HG03139 (cell line): ENCODE results near the gene KRTCAP3.
A peak's percentile ranks its signal among the peaks of the same experiment; 100 is the strongest.
"Not testable (repeated sequence)": the region's sequence is repeated elsewhere in the genome, so short reads cannot be mapped to it uniquely, and the experiment has no call there.

ENCODE experiments used
- ATAC-seq: cut with Tn5 transposase; IDR thresholded peaks from one replicate; pipeline ENCODE4 v1.9.1; 2021; ENCODE audit not compliant: unreplicated experiment

KRTCAP3 gene, protein sequence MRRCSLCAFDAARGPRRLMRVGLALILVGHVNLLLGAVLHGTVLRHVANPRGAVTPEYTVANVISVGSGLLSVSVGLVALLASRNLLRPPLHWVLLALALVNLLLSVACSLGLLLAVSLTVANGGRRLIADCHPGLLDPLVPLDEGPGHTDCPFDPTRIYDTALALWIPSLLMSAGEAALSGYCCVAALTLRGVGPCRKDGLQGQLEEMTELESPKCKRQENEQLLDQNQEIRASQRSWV

DNA sequence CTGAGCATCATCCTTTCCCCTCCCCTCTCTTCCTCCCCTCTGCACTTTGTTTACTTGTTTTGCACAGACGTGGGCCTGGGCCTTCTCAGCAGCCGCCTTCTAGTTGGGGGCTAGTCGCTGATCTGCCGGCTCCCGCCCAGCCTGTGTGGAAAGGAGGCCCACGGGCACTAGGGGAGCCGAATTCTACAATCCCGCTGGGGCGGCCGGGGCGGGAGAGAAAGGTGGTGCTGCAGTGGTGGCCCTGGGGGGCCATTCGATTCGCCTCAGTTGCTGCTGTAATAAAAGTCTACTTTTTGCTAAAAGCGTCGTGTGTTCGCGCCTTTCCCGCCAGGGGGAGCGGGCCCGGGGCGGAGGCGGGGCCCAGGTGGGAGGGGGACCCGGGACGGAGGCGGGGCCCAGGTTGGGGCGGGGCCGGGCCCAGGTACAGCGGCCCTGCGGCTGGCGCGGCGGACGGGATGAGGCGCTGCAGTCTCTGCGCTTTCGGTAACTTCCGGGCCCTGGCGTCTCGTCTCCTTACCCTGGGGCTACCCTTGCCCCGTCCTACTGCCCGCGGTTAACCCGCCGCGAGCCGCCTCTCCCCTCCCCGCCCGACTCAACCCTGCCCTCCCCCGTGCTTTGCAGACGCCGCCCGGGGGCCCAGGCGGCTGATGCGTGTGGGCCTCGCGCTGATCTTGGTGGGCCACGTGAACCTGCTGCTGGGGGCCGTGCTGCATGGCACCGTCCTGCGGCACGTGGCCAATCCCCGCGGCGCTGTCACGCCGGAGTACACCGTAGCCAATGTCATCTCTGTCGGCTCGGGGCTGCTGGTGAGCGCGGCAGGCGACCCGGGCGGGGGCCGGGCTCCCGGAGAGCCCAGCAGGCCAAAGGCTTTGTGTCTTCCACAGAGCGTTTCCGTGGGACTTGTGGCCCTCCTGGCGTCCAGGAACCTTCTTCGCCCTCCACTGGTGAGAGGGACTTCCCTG lies at the start of gene KRTCAP3:
TSS of gene KRTCAP3 (plus strand) at position 424 of the 962 bp plus-strand sequence. CDS start at position 456, 32 bp downstream.
- ATAC-seq = no peak

DNA sequence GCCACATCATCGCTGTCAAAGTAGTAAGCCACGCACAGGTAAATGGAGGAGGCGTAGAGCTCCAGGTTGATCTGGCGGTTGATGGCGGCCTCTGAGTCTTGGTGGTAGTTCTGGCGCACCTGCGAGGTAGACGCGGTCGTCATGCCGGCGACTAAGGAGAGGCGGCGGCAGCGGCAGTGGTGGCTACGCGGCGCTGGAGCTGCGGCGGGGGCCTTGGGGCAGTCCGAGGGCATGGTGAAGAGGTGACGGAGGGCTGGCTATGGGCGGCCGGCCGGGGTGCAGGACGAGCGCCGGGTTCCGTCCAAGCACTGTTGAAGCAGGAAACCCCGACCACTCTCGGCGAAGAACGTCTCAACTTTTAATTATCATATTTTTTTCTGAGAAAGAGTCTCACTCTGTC lies 49.0 kb upstream of the KRTCAP3 start:
- ATAC-seq = no peak

DNA sequence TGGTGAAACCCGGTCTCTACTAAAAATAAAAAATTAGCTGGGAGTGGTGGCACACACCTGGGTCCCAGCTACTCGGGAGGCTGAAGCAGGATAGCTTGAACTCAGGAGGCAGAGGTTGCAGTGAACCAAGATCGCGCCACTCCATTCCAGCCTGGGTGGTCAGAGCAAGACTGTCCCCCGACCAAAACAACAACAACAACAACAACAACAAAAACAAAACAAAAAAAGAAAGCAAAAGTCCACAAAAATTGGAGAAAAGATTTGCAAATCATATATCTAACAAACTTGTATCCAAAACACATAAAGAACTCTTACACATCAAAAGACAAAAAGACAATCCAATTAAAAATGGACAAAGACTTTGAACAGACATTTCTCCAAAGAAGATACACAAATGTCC lies 43.2 kb upstream of the KRTCAP3 start:
- no peak for ATAC-seq

DNA sequence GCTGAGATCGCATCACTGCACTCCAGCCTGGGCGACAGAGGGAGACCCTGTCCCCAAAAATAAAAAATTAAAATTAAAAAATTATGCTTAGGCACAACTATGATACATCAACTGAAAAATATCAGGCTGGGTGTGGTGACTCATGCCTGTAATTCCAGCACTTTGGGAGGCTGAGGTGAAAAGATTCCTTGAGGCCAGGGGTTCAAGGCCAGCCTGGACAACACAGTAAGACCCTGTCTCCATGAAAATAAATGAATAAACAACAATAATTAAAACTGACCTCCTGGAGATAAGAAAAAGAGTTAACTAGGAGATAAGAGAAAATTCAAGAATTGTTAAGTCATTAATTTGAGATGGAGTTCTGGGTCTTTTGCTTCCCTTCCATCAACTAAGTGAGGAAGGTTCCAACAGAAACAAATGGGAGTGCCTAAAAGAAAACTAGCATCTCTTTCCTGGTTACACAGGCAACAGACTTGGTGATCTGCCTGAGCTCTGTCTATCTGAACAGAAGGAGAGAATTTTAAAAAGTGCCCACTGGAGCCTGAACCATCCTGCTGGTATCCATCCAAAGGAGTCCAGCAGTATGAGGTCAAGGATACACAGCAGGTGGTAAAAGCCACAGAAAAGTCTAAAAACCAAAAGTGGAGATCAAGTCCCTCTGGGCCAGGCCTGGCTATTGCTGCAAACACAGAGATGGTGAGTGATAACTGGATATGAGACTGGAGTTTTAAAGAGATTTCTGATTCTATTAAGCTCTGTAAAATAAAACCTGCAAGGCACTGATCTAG lies 41.6 kb upstream of the KRTCAP3 start:
- no peak for ATAC-seq

DNA sequence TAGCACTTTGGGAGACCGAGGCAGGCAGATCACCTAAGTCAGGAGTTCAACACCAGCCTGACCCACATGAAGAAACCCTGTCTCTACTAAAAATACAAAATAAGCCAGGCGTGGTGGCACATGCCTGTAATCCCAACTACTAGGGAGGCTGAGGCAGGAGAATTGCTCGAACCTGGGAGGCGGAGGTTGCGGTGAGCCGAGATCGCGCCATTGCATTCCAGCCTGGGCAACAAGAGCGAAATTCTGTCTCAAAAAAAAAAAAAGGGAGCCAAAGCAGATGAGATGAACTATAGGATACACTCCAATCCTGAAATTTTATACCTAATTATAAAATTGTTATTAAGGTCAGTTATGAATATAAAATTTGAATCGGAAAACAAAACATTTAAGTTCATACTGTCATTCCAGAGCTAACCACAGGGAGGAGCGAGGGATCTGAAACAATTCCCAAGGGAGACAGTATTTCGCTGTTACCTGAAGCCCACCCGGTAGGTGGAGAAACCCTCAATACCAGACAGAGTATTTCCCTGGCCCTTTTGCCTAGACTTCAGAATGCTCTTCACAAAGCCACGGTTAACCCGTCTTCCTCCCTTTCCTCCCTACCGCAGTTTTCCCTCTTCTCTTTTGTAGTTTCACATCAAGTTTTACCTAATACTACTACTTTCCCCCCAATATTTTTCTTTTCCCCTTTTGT lies 34.2 kb upstream of the KRTCAP3 start:
- ATAC-seq = no peak

DNA sequence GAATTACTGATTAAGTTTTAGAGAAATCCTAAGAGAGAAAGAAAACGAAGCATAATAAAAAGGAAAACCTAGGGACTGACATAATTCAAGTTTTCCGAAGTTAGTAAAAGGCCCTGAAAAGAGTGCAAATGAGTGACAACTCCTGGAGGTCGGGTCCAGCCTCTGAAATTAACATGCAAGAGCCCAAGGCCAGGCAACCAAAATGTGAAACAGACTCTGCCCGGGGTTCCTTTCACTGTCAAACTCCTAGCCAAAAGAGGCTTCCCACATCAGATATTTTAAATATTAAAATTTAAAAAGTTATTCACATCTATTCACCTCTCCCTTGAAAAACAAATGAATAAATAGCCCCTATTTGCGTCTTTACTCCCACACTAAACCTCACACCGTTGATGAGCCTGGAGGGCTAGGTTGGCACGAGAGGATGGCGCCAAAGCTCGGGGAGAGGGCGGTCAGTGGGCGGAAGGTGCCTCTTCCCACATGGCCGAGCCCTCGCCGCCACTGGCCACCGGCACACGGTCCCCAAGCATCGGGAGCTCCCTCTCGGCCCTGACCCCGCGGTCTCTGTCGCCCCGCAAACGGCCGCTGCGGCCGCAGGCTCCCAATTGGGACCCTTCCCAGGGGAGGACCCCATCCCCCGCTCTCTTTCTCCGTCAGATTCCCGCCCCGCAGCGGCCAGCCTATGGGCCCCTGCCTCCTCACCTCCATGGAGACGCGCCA lies 33.4 kb upstream of the KRTCAP3 start:
- ATAC-seq = peak; percentile 30

DNA sequence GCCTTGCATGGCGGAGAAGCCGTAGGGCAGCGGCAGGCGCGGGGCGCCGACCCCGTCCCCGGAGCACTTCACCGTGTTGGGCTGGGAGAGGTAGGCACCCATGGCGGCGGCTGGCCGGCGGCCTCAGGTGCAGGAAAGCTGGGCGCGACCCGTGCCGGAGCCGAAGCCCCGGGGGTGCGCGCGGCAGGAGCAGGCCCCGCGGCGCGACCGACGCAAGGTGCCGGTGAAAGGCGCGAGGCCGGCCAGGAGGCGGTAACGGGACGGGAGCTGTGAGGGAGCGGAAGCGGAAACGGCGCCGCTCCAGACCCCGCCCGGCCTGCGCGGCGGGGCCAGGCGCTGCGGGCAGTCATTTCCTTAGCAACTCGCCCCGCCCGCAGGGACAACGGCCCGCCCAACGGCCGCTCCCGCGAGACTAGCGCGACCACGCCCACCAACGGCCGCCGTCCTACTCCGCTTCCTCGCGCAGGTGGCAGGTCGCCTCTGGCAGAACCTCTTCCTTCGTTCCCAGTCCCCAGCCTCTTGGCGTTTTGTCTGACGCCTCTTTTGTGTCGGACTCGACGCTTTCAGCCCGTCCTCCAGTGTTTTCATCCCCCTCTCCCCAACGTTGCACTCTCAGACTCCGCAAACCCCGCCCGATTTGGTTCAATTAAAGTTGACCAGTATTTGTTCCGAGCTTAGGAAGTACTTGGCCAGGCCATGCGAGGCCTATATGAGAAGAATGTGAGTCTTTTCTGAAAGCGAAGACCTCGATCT lies 32.7 kb upstream of the KRTCAP3 start, which contains the start of gene PPM1G:
TSS of gene PPM1G (minus strand) at position 271 of the 753 bp plus-strand sequence. CDS start at position 102, 169 bp downstream.
- ATAC-seq = peak; percentile 89

DNA sequence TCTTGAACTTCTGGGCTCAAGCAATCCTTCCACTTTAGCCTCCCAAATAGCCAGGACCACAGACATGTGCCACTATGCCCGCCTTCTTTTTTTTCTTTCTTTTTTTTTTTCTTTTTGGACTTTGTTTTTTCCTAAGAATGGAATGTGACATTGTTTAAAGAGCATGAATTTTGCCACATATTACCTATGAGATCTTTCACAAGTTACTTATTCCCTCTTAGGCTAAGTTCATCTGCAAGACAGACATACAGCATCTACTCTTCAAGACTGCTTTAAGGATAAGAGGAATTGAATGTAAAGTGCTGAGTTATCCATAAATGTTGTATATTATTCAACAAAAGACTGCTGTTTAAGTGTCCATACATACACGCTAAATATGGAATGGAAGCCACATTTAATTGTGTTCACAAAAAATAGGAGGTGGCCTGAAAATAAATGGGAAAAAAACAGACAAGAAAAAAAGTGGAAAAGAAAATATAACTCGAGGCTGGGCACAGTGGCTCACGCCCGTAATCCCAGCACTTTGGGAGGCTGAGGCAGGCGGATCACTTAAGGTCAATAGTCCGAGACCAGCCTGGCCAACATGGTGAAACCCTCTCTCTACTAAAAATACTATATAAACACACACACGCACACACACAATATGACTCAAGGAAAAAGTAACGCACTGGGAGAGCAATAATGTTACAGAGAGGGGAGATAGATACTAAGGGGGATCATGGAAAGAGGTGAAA lies 29.6 kb upstream of the KRTCAP3 start:
- no peak for ATAC-seq

DNA sequence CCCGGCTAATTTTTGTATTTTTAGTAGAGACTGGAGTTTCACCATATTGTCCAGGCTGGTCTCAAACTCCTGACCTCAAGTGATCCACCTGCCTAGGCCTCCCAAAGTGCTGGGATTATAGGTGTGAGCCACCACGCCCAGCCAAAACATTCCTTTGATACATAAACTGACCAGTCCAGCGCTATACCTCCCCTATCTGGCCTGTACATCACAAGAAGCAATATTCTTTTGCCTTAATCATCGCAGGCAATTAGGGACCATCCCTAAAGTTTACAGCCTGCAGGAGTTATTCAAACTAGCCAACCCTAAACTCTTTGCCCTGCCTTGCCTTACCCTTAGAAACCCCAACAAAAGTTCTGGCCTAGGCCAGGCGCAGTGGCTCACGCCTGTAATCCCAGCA lies 26.0 kb upstream of the KRTCAP3 start:
- no peak for ATAC-seq

DNA sequence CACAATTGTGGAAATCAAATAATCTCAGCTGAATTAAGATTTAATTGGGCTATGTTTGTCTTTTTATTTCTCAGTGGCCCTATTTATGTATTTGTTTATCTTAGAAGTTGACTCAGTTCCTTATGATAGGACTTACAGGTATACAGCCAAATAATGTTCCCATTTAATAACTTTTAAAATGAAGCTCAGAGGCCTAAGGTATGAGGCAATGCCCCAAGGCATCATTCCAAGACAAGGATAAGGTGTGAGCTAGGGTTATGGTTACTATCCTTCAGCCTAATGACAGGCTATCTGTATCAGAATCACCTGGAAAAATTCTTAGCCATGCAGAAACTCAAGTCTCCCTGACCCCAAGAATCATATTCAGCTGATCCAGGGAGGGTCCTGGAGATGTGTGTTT lies 21.2 kb upstream of the KRTCAP3 start:
- no peak for ATAC-seq

DNA sequence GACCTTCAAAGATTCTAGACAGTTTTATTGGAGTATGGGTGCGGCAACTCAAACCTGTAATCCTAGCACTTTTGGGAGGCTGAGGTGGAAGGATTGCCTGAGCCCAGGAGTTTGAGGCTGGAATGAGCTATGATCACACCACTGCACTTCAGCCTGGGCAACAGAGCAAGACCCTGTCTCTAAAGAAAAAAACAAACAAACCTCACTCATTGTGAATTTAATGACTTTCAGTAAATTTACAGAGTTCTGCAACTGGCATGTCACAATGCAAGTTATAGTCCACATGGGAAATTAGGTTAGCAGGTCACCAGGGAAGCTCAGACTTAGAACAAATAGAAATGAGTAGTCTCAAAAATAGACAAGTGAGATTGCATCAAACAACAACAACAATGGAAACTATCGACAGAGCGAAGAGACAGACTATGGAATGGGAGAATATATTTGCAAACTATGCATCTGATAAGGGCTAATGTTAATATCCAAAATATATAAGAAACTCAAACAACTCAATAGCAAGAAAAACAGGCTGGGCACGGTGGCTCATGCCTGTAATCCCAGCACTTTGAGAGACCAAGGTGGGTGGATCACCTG lies 20.4 kb upstream of the KRTCAP3 start:
- no peak for ATAC-seq

DNA sequence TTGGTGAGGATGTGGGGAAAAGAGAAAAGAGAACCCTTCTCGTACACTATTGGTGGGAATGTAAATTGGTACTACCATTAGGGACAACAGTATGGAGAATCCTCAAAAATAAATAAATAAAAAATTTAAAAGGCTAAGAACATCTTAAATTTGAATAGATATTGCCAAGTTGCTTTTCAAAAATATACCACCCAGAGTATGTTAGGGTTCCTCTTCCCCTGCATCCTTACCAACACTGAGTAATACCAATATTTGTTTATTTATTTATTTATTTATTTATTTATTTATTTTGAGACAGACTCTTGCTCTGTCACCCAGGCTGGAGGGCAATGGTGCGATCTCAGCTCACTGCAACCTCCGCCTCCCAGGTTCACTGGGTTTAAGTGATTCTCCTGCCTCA lies 19.2 kb upstream of the KRTCAP3 start:
- no peak for ATAC-seq

DNA sequence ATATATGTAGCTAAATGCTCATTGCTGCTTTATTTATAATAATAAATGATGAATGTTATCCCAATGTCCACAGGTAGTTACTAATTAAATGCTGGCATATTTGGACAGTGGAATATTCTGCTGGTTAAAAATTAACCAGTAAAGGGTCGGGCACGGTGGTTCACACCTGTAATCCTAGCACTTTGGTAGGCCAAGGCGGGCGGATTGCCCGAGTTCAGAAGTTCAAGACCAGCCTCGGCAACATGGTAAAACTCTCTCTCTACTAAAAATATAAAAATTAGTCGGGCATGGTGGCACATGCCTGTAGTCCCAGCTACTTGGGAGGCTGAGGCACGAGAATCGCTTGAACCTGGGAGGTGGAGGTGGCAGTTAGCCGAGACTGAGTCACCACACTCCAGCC lies 17.1 kb upstream of the KRTCAP3 start:
- not testable (repeated sequence) for ATAC-seq

DNA sequence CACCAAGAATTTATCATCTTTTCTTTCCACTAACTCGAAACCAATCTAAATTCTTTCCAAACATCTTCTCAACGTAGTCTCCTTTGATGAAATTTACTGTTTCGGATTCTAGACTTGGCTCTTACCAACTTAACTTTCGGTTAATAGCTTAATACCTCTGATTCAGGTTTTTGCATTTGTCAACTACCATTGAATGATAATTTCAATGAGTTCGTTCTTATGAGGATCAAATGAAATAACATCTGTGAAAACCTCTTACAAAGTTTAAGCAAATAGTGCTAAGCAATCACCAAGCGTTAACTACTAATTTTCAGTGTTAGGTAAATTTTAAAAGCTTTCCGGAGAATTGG lies 14.3 kb upstream of the KRTCAP3 start:
- no peak for ATAC-seq

DNA sequence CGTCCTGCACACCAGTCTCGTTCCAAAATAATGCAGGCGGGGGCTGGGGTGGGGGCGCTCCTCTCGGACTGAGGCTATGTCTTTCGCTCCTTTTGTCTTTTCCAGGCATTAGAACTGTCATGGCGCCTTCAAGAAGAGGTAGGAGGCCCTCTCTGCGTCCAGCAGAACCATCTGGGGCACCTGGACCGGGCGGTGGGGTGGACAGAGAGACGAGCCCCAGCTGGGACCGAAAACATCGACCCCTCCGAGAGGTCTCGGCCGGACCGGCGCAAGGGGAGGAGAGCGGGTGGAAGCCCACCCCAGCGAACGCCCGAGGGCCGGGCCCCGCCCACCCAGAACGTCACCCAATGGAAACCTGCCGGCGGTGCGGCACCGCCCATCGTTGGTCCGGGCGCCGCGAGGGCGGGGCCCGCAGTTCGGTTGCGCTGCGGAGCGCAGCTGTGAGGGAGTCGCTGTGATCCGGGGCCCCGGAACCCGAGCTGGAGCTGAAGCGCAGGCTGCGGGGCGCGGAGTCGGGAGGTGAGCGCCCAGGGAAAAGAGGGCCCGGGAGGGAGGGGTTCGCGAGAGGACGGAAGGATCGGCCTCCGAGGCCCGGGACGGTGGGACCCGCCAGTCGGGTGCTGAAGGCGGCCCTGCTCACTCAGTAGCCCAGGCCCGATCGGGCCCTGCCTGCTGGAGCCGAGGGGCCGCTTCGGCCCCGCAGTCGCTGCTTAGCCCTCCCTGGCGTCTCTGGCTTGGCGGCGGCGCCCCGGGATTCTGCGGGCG lies 13.8 kb upstream of the KRTCAP3 start, which contains the start of gene NRBP1:
TSS of gene NRBP1 (plus strand) at position 419 of the 765 bp plus-strand sequence. CDS start 4,643 bp downstream, outside the sequence.
- peak; percentile 77 for ATAC-seq

DNA sequence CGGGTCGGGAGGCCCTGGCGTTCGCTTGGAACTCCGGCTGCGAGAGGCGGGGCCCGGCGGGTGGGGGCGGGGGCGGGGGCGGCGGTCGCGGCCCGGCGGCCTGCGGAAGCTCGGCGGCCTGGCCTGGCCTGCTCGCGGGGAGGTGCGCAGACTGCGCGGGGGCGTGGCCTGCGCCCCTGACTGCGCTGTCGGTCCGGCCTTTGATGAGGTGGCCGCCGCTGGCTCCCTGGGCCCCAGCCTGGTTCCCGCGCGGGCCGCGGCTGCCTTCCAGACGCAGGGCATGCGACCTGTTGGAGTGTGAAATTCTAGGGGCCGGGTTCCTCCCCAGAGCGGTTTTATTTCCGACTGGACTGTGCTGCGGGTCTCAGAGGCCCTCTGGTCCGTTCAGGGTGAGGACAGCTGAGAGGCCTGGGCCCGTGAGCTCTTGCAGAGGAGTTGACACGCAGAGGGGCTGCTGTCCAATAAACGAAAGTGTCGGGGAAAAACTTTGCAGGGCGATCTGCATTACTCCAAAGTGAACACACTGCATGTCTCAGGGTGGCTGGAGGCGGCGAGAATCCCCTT lies 13.1 kb upstream of the KRTCAP3 start:
- ATAC-seq = peak; percentile 68

DNA sequence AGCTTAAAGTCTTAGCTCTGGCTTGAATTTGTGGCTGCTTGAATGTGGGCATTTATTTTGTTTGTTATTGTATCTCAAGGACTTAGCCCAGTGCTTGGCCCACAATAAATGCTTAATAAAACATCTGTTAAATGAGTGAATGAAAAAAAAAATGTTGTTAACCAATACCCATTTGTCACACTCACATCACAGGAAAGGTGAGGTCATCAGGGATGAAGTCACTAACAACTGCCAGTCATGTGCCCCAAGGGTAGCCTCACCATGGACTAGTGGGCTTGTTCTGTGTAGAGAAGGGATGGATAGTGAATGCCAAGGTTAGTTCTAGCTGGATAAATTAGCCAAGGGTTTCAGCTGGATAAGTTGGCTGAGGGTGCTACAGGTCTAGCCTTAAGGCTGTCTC lies 10.8 kb upstream of the KRTCAP3 start:
- ATAC-seq = no peak
